Posterior vena cava (tissue), 2 donors: Measurements from ENCODE around the gene RNF225. TPM values are rescaled to one million over a fixed set of nuclear protein-coding genes. Genes with fewer than 3 reads are reported as not detected.
"Not testable (repeated sequence)": the region's sequence is repeated elsewhere in the genome, so short reads cannot be mapped to it uniquely, and the experiment has no call there.

Experiments used
- DNase-seq: peaks from one replicate; pipeline ENCODE4 v3.0.0-alpha.2; 2020; ENCODE audit warnings: low spot score
- intact Hi-C, 2 donors: fragments of 100-400 bp; cut with DNase I; formaldehyde crosslinking; loops; one replicate each; pipeline versions ENCODE4 v1.14.1 to v1.14.2; 2022 to 2023
- total RNA-seq, 2 donors: library from RNA; stranded (reverse); fragmentation: NEBNext Ultra II Directional; extraction: Animal tissue kit (Norgen Biotek cat#: 25700); gene quantifications; one replicate each; pipeline ENCODE4 v1.2.1, GENCODE V29; 2021
- donor health status: DM: yes; HTN: yes; CAD: no.
- donor health status: DM: yes; HTN: yes; CAD: no.

The RNF225 gene
- total RNA-seq, 2 donors from 2014 or later, result not detected

DNA sequence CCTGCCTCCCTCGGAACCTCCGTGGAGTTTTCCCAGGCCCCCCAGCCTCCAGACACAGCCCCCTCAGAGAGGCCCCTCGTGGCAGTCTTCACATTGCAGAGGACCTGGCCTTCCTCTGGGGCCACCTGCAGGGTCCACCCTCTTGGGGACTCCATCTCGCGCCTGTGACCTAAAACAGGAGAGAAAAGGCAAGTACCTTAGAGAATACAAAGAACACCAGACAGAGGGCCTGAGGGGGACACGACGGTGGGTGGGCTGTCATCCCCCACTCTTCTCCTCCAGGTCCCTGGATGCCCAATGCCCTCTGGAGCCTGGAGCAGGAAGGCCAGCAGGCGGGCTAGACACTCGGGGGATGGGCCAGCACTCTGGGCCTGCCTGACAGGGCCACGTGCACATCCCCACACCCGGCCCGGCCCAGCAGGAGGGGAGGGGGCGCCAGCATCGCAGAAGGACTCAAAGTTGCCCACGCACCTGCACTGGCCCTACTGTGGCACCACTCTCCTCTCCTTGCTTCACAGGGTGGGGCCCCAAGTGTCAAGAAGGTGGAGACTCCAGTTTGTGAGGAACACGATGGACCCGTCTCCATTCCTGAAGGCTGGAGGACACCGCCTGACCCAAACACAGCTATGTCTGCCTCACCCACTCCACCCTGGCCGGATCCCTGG, 37.8 kb upstream of the RNF225 start:
- intact Hi-C loops, result no loop called here
- no peak for DNase-seq

DNA sequence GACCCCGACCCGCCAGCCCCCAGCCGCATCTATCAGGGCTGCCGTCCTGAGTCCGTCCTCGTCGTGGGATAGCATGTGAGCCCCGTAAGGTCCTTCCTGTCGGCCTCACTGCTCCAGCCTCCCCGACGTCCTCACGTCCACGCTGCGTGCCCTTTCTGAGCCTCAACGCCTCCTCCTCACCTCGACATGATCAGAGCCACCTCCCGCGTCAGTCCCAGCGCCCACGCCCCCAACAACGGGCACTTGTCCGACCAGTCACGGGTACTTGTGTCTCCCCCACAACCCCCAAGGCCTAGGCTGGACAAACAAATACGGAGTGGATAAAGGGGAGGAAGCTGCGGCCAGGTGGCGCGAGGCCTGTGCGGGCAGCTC, 33.6 kb upstream of the RNF225 start:
- intact Hi-C loops, result loop anchor here in 1 of 2 donors (10.0 kb wide), 1 partner anchor 1677 kb away; no protein-coding TSS in a partner anchor
- DNase-seq, result peak; percentile 88

DNA sequence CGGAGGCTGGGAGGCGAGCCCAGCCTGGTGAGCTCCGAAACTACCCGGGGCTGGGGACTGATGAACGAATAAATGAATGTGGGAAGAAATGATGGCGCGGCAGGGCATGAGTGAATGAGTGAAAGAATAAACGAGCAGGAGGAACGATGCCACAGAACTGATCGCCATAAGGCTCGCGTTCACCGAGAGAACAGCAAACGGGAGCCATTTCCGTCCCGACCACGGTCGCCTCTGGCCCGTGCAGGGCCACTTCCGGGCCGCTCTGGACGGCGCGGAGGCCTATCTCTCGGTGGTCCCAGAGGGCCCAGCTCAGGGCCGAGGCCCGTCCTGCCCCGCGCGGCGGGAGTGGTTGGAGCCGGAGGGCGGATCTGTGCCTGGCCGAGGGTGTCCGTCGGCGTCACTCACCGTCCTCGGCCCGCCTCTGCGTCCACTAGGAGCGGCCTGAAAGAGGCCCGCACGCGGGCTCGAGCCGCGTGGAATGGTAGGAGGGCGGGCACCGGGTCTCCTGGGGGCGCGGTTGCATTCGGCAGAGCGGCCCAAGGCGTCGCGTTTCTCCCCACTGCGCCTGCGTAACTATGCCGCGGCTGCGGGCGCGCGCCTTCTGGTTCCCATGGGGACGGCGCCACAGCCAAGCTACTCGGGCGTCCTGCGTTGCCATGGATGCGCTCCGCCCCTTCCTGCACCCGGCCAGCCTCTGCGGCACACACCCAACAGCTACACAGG, 33.0 kb upstream of the RNF225 start, which contains the start of gene ZNF497:
ZNF497 (minus strand) TSS at position 480 of the 723 bp plus-strand sequence. CDS start 5,116 bp downstream, outside the sequence.
- intact Hi-C loops, result loop anchor here in 1 of 2 donors (10.0 kb wide), 1 partner anchor 1678 kb away; no protein-coding TSS in a partner anchor
- DNase-seq, result peak; percentile 99

DNA sequence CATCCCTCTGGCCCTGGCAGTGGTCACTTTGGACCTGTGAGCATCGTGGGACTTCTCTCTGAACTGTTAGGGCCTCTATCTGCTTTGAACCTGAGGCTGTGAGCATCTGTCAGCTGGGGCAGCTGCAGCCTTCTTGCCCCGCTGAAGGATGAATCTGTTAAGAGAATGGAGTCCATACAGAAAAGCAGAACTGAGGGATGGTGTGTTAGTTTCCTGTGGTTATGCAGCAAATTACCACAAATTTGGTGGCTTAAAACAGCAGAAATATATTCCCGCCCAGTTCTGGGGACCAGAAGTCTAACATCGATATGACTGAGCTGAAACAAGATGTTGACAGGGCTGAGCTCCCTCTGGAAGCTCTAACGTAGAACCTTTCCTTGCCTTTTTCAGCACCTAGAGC, 31.3 kb upstream of the RNF225 start:
- intact Hi-C loops, result loop anchor here in 1 of 2 donors (10.0 kb wide), 1 partner anchor 1679 kb away; no protein-coding TSS in a partner anchor
- DNase-seq, result no peak

DNA sequence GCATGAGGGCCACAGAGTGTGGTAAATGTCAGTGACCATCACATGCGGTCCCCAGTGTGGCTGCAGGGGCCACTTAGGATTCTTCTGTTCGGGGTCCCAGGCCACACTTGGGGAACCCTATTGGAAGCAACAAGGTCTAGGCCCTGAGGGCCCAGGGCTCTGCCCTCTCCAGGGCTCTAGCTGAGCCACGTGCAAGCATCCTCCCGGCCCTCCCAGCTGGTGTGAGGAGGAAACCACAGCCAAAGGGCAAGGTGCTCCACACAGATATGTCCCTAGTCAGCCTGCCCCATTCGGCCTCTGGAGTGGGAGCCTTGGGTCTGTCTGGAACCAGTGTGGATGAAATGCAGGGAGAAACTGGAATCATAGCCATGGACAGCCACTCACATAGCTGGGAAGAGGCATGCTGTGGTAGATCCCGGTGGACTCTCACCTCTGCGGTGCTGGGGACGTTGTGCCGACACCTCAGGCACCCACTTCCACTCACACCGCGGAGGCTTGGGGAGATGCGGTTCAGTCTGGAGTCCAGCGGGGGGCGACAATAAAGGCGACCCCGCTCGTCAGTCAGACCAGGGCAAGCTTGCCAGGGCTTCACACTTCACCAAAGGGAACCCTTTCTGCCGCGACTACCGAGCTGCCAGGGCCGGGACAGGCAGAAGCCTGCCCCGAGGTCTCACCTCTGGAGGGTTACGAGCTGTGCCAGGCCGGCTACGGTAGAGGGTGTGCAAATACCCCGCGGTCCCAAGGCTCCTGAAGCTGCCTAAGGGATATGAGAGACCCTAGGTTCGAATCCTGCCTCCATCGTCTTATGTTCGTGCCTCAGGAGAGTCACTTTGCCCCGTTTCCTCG, 28.6 kb upstream of the RNF225 start:
- DNase-seq, result no peak
- intact Hi-C loops, result loop anchor here in 1 of 2 donors (10.0 kb wide), 1 partner anchor 1682 kb away; no protein-coding TSS in a partner anchor

DNA sequence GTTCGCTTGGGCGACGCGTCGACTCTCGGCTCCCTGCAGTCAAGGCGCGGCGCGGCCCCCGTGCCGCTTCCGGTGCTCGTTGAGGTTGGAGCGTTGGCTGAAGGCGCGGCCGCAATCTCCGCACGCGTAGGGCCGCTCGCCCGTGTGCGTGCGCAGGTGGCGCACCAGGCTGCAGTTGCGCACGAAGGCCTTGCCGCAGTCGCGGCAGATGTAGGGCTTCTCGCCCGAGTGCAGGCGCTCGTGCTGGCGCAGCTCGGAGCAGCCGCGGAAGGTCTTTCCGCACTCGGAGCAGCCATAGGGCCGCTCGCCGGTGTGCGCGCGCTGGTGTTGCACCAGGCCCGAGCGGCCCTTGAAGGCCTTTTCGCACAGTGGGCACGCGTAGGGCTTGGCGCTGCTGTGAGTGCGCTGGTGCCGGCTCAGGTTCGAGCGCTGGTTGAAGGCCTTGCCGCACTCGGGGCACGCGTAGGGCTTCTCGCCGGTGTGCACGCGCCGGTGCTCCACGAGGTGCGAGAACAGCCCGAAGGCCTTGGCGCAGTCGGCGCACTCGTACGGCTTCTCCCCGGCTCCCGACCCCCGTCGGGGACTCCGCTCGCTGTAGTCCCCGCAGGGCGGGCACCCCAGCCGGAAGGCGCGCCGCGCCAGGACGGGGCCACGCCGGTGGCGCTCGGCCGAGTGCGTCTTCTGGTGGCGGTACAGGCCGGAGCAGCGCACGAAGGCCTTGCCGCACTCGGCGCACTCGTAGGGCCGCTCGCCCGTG, 27.6 kb upstream of the RNF225 start:
- intact Hi-C loops, result loop anchor here in 1 of 2 donors (10.0 kb wide), 1 partner anchor 1683 kb away; no protein-coding TSS in a partner anchor
- DNase-seq, result no peak

DNA sequence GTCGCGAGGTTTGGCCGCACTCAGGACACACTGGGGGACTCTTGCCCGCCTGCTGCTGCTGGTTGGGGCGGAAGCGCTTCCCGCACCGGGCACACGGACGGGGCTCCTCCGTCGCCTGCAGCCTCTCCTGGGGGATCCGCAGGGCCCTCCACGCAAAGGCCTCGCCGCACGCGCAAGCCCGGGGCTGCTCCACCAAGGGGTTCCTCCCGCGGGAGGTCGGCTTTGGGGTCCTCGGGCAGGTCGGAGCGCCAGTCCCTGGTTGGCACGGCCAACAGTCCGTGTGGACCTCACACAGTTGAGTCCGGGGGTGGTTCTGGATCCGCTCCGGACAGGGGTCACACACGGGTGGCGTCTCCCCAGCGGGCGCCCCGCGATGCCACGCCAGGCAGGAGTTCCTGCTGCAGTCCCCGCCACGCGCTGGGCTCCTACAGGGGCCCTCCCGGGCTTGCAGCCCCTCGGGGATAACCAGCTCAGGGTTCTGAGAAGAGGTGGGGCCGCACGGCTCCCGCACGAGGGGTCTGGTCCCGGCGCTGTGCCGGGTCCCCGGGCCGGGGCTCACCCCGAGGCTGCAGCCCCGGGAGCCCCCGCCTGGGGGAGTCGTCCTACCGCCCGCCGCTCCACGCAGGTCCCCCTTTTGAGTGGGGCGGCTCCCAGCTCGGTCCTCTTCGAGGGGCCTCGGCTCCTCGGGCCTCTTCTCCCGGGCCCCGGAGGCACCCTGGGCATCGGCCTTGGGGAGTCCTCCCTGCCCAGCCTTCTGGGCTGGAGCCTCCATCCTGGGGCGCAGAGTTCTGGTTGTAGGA, 26.7 kb upstream of the RNF225 start:
- intact Hi-C loops, result loop anchor here in 1 of 2 donors (10.0 kb wide), 1 partner anchor 1684 kb away; no protein-coding TSS in a partner anchor
- no peak for DNase-seq

DNA sequence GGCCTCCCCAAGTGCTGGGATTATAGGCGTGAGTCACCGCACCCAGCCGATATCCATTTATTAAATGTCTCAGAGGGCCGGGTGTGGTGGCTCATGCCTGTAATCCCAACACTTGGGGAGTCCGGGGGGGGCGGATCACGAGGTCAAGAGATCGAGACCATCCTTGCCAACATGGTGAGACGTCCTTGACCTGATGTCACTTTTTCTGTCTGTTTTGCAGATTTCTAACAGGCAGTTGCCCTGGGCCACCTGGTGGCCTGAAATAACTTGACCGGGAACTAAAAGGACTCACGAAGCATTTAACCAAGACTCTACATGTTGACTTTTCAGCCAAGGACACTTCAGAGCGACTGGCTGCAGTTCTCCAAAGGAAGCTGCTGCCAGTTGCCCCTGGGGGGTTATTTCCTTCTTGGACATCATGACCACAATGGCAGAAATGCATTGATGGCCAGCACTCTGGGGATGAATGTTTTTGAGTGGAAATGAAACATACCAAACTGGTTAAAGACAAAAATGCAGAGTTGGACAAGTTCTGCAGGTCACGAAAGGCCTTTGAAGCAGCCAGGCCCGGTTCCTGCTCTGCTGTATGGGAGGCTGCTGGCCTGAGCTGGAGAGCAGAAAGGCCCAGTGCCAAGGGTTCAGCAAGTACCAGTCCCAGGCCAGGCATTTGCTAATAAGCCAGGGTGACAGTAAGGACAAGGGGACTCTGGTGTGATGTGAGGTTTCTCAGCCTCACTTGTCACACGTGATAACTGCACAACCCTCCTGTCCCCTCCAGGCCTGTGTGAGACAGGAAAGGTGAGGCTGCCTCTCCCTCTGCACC, 22.9 kb upstream of the RNF225 start:
- intact Hi-C loops, result no loop called here
- peak; percentile 47 for DNase-seq

DNA sequence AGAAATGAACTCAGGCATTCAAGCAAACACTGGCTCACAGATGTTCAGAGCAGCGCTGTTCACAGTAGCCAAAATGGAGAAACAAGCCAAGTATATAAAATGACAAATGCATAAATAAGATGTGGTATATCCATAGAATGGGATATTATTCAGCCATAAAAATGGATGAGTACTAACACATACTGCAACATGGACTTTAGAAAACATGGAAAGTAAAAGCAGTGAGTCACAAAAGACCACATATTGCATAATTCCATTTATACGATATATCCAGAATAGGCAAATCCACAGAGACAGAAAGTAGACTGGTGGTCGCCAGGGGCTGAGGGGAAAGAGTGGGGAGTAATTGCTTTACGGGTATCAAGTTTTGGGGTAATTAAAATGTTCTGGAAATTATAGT, 21.3 kb upstream of the RNF225 start:
- no peak for DNase-seq

DNA sequence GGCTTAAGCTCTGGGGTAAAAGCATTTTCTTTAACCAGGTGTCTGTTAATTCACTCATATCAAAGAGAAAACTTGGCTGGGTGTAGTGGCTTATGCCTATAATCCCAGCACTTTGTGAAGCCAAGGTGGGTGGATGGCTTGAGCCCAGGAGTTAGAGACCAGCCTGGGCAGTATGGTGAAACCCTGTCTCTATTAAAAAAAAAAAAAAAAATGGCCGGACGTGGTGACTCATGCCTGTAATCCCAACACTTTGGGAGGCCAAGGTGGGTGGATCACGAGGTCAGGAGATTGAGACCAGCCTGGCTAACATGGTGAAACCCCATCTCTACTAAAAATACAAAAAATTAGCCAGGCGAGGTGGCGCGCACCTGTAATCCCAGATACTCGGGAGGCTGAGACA, 18.7 kb upstream of the RNF225 start:
- intact Hi-C loops, DNase-seq: not testable (repeated sequence)

More for the DNA sequence above, 21.3 kb upstream of the RNF225 start:
- intact Hi-C loops, result no loop called here

DNA sequence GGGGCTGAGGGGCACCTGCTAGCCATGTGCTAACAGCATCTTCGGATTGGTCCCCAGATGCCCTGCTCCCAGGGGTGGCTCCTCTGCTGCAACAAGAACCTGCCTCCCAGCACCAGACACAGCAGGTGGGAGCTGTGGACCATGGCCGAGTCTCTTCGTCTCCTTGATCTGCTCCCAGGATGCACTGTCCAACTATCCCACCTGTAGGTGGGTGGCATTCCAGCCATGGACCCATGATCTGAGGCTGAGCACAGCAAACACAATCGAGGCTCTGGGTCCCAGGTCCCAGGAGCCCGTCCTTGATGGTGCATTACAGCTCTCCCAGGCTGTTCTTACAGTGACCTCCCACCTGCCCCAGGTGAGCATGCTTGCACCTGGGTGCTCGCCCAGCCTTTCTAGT, 16.2 kb upstream of the RNF225 start:
- intact Hi-C loops, result no loop called here
- no peak for DNase-seq

DNA sequence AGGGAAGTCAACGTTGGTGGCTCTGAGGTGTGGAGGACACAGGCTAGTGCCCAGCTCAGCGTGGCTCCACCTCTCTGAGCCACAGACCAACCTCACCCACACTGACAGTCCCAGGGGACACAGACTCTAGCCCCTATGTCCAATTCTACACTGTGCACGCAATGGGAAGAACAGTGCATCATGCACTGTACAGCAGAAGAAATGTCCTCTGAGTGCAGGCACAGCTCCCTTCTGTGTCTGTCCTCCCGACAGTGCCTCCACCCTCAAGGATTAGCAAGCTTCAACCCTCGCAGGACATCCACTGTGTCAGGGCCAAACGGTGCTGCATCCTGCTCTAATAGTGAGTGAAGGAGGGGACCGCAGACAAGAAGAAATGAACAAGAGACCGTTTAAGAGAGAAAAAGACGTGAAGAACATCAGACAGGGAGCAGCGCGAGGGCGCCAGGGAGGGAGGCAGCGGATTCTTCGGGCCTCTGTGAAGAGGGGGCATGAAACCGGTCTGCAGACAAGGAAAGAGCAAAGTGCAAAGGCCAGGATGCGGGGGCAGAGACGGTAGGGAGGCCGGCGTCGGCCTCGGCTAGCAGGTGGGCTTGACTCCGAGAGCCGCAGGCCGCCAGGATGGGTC, 15.3 kb upstream of the RNF225 start:
- no peak for DNase-seq
- intact Hi-C loops, result no loop called here

DNA sequence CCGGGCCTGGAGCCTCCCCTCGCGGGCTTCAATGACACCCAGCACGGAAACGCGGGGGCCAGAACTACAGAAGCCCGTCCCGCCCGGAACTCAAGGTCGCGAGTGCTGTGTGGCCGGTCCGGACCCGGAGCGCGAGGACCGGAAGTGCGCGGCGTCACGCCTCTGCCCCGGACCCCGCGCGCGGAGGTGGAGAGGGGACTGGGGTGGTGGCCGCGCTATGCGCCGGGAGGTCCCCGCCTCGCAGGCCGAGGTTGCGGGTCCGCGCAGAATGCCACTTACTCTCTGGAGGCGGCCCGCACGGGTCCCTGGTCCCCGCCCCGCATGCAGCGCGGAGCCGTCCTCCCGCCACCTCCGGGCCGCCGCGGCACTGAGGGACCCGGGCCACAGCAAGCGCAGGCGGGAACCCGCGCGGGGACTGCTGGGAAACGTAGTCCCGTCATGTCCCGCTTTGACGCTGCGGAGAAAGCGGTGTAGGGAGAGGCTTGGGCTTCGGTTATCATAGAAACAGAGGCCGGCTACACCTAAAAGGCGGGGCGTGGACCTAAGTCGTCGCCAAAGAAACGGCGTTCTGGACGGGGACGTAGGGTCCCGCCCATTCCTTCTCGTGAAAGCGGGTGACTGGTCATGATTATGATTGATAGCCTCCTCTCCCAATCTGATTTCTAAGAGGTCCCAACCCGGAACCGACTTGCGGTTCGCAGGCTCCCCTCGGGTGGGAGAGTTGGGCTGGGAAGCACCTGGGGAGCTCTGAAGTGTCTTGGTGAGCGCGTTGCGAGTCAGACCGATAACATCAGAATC, 14.6 kb upstream of the RNF225 start, which contains the start of gene ZNF837:
ZNF837 (minus strand) TSS at position 369 of the 798 bp plus-strand sequence. CDS start 11,698 bp downstream, outside the sequence.
- intact Hi-C loops, result no loop called here
- DNase-seq, result peak; percentile 99

DNA sequence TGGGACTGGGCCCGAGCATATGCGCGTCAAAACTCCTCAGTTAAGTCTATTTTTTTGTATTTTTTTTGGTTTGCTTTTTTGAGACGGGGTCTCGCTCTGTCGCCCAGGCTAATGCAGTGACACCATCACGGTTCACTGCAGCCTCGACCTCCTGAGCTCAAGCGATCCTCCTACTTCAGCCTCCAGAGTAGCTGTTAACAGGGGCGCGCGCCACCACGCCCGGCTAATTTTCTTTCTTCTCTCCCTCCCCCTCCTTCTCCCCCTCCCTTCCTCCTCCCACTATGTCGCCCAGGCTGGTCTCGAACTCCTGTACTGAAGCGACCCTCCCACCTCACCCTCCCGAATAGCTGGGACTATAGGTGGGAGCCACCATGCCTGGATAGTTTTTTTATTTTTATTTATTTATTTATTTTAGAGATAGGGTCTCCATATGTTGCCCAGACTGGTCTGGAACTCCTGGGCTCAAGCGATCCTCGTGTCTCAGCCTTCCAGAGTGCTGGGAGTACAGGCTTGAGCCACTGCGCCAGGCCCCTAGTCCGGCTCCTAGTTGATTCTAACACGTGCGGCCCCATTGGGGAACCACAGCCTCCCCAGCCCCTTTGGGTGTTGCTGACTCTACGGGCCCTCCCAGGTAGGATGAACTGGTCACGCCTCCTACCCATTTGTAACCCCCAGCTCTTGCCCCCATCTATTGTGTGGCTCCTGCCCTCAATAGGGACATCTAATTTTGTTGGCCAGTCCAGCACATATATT, 13.8 kb upstream of the RNF225 start:
- intact Hi-C loops, result no loop called here
- DNase-seq, result peak; percentile 76

DNA sequence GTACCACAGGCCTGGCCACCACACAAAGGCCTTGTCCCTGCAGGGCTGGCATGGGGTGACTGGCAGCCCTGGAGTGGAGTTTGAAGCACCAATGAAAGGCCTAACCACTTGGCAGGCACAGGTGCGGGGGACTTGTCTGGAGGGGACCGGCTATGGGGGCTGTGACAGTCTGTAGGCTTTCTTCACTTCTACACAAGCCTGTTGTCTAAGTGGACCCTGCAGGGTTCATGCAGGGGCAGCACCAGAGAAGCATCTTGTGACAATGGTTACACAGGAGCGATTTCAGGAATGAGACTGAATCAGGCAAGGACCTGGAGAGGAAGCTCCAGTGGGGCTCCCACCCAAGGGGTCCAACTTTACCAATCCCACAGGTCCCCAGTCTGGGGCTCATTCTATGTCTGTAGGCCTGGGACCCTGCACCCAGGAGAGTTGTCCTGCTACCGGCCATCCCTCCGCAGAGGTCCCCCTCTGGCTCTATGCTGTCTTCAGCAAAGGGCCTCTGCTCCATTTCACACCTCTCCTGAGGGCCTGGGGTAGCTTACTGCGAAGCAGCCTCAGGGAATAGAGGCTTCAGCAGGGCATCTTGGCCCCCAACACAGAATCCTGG, 12.4 kb upstream of the RNF225 start:
- DNase-seq, result no peak
- intact Hi-C loops, result no loop called here
